ENCODE data around the gene NAA20.
"Not testable (repeated sequence)": the region's sequence is repeated elsewhere in the genome, so short reads cannot be mapped to it uniquely, and the experiment has no call there.

The NAA20 gene

DNA sequence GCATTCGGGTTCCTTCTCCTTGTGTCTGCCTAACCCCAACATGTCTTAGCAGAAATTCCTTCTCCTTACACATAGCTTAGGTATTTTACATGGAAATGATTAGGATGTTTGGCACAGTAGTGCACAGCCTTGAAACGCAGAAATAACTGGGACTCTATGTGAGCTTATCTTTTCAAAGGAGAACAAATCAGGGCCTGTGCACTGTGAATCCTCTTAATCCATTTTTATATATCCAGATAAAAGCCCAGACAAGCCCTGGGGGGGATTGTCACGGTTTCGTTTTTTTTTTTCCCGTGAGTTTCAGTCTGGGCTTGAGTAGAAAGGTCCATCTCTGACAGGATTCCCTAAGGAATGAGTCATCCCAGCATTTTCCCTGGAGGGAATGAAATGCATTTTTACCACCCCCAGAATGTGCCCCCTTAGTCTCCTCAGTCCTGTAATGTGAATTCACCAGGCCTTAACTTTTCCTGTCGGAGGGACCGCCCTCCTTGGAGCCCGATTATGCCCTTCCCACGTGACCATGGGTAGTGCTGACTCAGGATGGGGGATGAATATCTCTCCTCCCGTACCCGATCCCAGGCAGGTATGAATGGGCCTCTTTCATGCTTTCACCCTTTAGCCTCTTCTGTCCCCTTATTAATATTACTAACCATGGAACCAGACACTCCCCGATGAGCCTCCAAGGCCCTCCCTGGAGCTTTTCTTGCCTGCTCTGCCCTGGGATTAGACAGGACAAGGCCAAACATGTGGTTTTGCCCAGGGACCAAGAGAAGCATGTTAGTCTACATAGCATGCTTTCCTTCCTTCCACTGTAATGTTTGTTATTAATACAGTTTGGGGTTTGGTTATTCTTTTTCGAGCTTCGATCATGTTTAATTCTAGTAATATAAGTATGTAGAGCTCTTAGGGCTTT, 23.9 kb upstream of the NAA20 start:
- no peak for DNase-seq

DNA sequence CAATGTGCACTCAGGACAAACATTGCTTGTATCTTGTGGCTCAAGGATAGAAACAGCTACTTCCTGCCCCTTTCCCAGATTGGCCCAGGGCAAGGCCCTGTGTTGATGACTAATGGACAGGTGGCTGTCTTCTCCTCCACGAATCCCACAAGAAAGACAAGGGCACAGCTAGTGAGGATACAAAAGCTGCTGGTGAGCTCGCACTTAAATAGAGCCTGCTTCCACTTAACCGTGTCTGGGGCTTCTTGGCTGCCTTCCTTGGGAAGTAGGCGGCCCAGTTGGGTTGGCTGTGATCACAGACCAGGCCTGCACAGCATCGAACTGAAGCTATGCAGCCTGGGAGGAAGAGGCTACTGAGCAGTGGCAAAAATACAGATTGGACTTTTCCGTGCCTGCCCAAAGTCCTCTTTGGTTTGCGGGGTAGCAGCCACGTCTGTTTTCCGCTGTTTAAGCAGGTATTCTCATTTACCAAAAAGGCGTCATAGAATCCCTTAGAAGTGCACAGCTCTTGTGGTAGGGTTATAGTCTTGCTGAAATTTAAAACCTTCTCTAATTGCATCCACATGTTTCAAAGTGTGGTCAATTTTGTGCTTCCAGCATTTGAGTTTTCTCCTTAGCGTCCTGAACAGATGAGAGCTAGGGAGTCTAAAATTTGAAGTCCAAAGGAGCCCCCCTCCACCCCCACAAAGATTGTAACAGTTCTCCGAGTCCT, 23.0 kb upstream of the NAA20 start:
- DNase-seq = no peak

DNA sequence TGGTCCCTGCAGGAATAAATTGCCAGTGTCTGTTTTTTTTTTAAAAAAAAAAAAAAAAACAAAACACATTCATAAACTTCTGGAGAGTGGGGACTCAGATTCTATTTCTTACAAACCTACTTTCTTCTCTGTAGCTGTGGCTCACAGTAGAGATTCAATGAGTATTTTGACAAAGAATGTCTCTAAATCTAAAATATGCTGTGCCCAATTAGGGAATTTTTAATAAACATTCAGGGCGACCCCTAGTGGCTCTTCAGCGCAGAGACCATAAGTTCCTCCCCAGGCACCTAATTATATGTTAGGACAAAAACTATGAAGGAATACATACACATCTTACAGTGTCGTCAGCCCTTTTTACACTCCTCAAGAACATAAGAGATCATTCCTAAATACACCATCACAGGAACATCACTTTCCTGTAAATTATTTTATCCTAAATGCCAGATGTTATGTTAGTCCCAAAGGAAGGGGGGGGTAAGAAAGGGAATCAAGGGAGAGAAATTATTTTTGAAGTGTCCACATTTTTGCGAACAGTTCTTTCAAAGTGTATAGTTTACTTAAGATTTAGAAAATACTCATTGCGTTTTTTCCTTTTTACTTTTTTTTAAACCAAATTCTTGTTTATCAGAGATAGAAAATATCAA, 21.8 kb upstream of the NAA20 start:
- peak; percentile 85 for DNase-seq

DNA sequence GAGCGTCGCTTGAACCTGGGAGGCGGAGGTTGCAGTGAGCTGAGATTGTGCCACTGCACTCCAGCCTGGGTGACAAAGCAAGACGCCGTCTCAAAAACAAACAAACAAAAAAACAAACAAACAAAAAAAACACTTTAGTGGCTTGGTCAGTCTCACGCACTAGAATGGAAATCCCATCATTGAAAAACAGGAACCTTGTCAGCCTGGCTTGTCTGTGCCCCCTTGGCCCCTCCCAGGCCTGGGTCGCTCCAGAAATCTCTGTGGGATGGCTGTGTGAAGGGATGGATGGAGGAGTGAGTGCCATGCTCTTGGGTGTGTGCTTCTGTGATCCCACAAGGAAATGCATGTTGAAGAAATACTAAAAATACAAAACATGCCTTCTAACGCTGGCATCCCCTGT, 20.9 kb upstream of the NAA20 start:
- DNase-seq = no peak

DNA sequence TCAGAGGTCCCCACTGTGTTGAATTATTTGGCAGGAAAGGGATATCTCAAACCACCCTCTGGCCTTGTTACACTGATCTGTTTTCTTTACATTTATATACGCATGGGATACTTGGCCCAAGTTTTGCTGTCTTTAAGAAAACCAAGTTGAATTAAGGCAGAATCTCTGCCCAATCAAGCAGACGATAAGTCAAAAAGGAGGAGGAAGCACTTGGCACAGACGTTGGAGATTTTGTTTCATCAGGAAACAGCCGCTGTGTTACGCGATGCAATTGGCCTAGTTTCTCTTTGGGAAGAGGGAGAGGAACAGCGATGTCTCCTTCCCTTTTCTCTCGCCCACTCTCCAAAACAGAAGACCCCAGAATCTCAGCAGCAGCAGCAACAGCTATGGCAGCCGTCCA, 20.2 kb upstream of the NAA20 start:
- no peak for DNase-seq

DNA sequence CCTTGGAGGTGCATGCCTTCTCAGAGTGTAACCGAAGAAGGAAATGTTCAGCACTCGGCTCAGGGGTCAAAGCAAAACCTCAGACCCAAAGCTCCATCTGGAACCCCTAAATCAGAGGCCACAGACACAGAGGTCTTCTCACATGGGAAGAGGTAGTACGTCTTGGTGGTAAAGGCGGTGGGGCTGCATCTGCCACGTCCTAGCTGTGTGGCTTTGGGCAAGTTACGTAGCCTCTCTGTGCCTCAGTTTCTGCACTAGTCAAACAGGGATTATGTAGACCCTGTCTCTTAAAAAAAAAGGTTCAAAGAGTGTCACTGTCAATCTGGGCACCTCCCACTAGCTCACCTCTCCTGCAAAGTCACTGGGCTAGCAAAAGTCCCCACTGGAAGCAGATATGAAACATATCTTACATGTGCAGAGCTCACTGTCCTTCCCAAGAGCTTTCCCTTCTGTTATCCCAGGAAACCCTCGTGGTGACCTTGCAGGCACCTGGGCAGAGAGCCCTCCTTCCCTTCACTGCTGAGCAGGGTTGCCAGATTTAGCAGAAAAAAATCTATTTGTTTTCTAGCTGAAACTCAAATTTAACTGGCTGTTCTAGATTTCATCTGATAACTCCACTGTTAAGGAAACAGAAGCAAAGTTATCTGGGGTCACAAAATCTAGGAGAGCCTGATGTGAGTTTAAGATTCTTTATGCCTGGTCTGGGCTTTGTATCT, 18.0 kb upstream of the NAA20 start:
- no peak for DNase-seq

DNA sequence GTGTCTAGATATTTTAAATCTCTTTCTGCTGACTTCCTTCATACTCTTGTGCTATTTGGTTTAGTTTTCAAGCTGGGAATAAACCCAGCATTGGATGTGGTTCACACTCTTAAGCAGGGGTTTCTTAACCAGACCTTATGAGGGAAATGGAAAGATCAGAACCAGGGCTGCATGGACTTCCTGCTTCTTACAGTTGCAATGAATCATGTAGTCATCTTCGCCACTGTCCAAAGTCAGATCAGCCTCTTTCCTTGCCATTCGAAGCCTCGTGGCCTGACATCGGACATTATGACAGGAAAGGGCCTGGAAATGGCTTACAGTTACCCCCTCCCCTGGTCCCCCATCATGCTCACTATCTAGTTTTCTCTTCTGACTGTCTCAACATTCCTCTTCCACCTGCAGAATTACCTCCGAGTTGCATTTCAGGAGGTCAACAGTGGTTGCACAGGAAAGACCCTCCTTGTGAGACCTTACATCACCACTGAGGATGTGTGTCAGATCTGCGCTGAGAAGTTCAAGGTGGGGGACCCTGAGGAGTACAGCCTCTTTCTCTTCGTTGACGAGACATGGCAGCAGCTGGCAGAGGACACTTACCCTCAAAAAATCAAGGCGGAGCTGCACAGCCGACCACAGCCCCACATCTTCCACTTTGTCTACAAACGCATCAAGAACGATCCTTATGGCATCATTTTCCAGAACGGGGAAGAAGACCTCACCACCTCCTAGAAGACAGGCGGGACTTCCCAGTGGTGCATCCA, 16.8 kb upstream of the NAA20 start:
- peak; percentile 10 for DNase-seq

DNA sequence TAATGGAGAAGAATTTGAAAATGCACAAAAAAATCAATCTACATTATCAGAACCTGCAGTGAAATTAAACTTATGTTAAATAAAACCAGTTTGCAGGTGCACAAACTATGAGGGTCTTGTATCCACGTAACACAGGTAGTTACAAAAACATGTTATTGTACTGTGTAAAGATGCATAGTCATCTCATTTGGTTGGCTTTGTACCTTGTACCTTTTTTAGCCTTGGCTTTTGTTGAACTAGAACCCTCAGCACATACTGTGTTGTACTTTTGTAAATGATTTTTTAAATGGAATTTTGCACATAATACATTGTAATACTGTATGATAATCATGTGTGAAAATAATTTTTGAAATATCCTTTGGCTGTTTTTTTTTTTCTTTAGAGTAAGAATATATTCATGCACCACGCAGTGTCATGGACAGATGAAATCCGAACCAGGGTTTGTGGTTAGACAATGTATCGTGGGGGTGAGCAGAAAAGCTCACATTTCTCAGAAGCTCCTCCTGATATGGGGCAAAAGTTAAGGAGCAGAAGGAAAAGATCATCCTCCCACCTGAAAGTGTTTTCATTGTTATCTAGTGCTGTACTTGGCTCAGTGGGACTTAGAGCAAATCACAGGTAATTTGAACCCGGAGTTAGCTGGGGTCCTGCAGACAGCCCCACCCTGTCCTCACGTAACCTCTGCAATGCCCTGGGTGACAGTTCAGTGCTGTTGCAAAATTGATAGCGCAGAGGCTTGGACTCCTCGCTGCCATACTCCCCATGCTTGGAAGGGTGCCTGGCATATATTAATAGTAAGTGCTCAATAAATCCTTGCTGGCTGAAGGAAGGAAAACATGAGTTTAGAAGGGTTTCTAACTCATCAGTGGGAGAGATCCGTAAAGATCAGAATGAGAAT, 14.8 kb upstream of the NAA20 start:
- DNase-seq = no peak

DNA sequence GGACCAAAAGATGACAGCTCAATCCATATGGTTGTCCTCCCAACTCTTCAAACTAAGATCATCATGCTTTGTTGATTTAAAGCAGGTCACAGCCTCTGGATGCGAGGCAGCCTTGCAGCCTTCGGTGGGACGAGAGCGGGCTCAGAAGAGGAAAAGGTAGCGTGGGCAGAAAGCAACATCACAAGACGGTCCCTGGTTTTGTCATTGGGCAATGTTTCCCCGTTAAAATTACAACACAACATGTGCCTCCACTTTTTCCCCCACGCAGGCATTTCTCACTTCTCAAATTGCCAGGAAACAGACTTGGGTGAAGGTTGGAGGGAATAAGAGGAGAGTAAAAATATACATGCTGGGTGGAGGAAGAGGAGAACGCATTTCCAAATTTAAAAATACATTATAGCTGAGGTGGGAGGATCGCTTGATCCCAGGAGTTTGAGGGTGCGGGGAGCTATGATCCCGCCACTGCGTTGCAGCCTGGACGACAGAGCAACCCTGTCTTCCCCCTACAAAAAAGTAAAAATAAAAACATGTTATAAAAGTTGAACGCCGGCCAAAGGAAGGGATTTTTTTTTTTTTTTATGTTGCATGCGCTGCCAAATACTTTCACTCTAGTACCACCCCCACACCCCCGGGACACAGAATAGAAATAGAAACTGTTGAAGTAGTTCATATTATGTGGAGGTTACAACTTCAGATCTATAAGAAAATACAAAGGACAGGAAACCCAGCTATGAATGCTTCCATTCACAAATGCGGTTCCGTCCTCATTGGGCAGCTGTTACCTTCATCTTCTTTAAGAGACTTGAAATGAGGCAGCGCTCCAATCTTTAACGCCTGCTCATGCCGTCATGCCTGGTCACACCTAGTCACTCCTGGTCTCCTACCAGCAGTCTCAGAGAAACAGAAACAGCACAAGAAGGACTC, 13.9 kb upstream of the NAA20 start:
- peak; percentile 29 for DNase-seq

DNA sequence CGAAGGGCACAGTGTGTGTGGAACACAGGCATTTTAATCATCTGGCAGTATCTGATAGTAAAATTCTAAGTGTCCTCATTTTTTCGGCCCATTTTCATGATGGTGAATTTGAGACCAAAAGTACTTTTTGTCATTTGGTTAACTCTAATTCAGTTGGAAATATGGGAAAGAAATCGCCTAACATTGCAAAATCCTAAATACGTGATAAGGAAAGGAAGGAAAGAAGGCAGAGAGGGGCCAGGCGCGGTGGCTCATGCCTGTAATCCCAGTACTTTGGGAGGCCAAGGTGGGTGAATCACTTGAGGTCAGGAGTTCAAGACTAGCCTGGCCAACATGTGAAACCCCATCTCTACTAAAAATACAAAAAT, 13.2 kb upstream of the NAA20 start:
- DNase-seq = not testable (repeated sequence)

DNA sequence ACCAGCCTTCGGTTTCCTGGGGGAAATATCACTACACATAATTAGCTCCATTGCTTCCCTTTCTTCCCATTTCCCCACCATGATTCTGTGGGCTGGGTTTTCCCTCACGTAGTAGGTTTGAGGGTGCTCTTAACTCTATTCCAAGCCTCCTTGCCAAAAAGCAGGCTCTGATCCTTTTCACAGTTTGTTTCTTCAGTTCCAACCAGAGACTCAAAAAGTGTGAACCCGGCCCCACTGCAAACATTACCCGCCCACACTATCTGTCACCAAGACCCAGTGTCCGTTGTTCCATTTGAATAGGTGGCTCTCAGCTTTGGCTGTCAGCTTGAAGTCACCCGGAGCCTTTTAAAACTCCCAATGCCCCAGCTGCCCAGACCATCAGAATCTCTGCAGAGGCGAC, 11.8 kb upstream of the NAA20 start:
- DNase-seq = no peak

DNA sequence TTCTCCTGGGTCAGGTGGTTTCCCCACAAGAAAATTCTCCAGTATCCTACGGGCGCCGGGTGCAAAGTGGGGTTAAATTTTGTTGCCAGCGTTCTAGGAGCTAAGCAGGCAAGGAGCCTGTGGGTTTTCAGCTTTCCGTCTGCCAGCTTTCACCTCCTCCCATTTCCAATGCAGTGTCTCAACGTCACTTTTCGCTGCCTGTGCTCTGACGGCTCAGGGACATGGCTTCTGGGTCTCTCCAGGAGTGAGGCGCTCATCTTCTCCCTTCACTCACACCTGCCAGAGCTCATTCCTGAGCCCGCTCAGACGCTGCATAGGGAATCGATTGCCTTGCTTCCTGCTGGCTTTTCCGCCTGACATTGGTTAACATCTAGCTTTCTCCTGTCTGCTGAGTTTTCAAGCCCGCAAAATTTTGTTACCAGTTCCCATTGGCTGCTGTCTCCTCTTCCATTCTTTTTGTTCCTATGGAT, 7.3 kb upstream of the NAA20 start:
- DNase-seq = no peak

DNA sequence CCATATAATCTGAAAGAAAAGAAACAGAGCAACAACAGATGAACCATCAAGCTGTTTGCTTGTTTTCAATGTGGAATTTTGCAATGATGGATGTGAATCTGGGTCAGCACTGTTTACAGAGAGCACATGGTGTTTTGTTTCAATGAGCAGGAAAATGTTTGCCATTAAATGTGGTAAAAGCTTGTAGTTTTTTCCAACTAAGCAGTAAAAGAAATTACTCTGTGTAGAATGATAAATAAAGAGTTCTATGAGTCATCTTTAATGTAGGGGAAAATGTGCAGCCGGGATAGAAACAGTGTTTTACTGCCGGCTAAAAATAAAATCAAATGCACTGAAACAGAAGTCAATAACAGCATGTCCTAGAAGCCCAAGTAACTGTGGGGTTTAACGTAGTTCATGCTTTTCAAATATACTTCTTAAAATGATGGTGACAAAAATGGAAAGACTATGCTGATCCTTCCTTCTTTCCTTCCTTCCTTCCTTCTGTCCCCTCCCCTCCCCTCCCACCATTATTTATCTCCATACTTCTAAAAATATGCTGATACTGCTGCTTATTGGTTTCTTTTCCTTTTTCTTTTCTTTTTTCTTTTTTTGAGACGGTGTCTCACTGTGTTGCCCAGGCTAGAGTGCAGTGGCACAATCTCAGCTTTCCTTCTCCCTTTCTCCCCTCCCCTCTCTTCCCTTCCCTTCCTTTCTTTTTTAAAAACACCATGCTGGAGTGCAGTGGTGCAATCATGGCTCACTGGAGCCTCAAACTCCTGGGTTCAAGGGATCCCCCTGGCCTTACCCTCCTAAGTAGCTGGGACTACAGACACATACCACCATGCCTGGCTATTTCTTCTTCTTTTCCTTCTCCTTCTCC, 6.3 kb upstream of the NAA20 start:
- no peak for DNase-seq

DNA sequence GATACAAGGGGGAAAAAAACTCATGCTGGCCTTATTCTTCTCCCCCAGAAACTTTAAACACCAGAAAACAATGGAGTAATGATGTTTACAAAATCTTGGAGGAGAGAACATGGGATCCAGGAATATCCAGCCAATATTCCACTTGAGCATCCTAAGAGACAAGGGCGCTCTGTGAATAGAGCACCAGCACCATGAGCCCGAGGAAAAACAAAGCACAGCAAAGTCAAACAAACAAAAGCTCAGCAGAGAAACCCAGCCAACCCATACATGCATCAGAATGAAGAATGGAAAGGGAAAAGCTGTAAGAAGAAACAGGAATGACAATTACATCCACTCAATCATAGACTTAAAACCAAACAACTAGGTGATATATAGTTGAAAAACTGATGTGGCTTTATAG, 4.6 kb upstream of the NAA20 start:
- no peak for DNase-seq

DNA sequence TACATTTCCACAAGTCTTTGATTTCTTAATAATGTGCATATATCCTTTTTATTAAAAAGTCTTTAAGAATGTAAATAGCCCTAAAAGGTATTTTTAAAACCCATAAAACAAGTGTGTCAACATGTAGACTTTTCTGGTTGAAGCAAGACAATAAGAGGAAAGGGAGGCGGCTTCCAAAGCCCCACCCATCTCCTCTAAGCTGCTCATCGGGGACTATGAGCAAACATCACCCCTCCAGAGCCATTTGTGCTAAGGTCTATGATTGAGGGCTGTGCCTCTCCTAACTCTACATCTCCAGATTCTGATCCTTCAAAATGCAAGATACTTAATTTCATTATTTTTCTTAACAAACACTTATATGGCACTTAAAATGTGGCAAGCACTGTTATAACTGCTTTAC, 2.5 kb upstream of the NAA20 start:
- DNase-seq = peak; percentile 45

DNA sequence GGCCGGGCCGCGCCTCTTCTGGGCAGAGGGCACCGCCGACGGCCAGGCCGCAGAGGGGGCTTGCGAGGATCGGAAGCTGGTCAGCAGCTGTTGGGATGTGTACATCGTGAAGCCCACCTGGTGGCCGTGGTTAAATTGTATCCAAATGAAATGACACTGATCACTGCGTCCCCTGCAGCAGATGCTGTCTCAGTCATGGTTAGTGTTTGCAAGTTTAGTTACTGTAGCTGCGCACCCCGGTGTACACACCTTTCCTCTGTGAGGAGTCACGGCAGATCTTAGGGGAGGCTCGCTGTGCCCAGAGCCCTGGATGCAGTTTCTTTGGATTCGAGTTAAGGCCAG, 653 bp downstream of the NAA20 start:
- DNase-seq = peak; percentile 31

DNA sequence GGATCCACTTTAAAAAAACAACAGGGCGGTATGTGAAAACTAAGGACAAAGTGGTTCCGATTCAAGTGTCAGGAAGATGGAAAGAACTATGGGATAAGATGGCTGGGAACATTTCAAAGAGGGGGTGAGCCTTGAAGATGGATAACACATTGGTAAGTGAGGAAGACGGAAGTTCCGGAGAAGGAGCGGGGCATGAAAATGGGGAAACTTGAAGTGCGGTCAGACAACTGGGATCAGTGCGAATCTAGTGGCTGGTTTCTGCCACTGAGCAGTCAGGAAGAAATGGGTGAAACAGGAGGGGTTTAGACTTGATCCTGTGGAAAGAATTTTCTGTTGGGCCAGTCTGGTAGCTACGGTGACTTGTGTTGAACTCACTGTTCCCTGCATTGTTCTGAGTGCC, 1.2 kb downstream of the NAA20 start:
- no peak for DNase-seq

DNA sequence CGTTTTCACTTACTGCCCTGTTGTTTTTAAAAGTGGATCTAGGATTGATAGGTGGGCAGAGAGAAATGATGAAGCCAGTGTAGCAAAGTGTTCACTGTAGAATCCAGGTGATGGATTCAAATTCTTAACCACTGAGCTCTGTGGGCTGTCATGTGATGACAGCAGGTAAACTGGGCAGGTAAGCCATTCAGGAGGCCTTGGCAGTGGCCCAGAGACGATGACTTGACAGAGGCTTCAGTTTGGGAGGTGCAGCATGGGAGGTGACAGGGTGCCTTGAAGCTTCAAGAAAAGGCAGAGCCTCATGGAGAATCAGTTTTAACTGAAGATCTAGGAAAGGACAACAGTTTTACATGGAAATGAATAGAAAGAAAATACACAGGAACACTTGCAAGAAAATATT, 2.0 kb downstream of the NAA20 start:
- DNase-seq = no peak

DNA sequence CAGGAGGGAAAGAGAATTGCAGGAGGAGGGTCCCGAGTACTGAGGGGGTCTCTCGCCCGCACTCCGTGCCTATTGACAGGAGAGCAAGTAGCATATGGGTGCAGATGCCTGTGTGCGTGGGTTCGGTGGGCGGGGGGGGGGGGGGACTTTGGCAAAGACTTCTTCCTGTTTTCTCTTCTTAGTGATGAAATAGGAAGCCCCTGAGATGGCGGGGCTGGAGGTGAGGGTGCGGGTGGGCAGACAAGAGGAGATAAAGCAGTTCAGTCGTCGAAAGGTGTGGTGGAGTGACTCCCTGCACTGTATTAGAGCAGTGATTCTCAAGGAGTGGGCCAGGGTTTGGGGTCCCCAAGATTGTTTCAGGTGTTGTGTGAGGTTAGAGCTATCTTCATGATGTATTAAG, 3.7 kb downstream of the NAA20 start:
- no peak for DNase-seq
